ENCODE data around the gene STIM2.
"Not testable (repeated sequence)": the region's sequence is repeated elsewhere in the genome, so short reads cannot be mapped to it uniquely, and the experiment has no call there.

The STIM2 gene

GRCh38 chr4:26889356-26889755 lies 28.7 kb downstream of the STIM2 start:
- H3K36me3 ChIP-seq (replicated peaks), result no peaks in the 10 kb centered on the region
- TF ChIP-seq CTCF (IDR thresholded peaks at IDR 0.05; ENCODE audit: low read depth, low read length, missing control alignments), result no peak
- in situ Hi-C loops (cut with HindIII; ENCODE audit: low pct_ligation_motif_present, low sequenced_read_pairs), result no loop called here
- H3K27me3 ChIP-seq (replicated peaks), result no peaks in the 10 kb centered on the region
- H3K4me3 ChIP-seq (ENCODE audit: low read depth, low read length), result no peak overlapping the region
- DNase-seq, result no peak
- no peak overlapping the region for H3K27ac ChIP-seq

- no peak overlapping the region for H3K4me3 ChIP-seq (ENCODE audit: low read depth, low read length)
- H3K36me3 ChIP-seq (replicated peaks), result no peaks in the 10 kb centered on the region
- no peak for TF ChIP-seq CTCF (IDR thresholded peaks at IDR 0.05; ENCODE audit: low read depth, low read length, missing control alignments)
- no peak overlapping the region for H3K27ac ChIP-seq
- no peak for DNase-seq
- no peaks in the 10 kb centered on the region for H3K27me3 ChIP-seq (replicated peaks)
- in situ Hi-C loops (cut with HindIII; ENCODE audit: low pct_ligation_motif_present, low sequenced_read_pairs), result no loop called here
Measured at GRCh38 chr4:26891054-26891453, 30.4 kb downstream of the STIM2 start.

- Histone ChIP-seq H3K27me3 (replicated peaks) (no peaks in the 10 kb centered on the region), H3K4me3 (ENCODE audit: low read depth, low read length) (no peak overlapping the region), H3K36me3 (replicated peaks) (no peaks in the 10 kb centered on the region), H3K27ac (no peak overlapping the region)
- in situ Hi-C loops (cut with HindIII; ENCODE audit: low pct_ligation_motif_present, low sequenced_read_pairs), result no loop called here
- no peak for TF ChIP-seq CTCF (IDR thresholded peaks at IDR 0.05; ENCODE audit: low read depth, low read length, missing control alignments)
- DNase-seq, result no peak
Measured at GRCh38 chr4:26891867-26892266, 31.2 kb downstream of the STIM2 start.

GRCh38 chr4:26892480-26893150 lies 32.0 kb downstream of the STIM2 start:
- in situ Hi-C loops (cut with HindIII; ENCODE audit: low pct_ligation_motif_present, low sequenced_read_pairs), result no loop called here
- no peaks in the 10 kb centered on the region for H3K36me3 ChIP-seq (replicated peaks)
- TF ChIP-seq CTCF (IDR thresholded peaks at IDR 0.05; ENCODE audit: low read depth, low read length, missing control alignments), result no peak

GRCh38 chr4:26893491-26893890 lies 32.9 kb downstream of the STIM2 start:
- DNase-seq, result no peak
- H3K36me3 ChIP-seq (replicated peaks), result no peaks in the 10 kb centered on the region
- TF ChIP-seq CTCF (IDR thresholded peaks at IDR 0.05; ENCODE audit: low read depth, low read length, missing control alignments), result no peak
- no peak overlapping the region for H3K27ac ChIP-seq
- no peak overlapping the region for H3K4me3 ChIP-seq (ENCODE audit: low read depth, low read length)
- no peaks in the 10 kb centered on the region for H3K27me3 ChIP-seq (replicated peaks)
- in situ Hi-C loops (cut with HindIII; ENCODE audit: low pct_ligation_motif_present, low sequenced_read_pairs), result no loop called here

More at GRCh38 chr4:26892480-26893150, 32.0 kb downstream of the STIM2 start:
- no peak for DNase-seq
- H3K27me3 ChIP-seq (replicated peaks), result no peaks in the 10 kb centered on the region
- H3K27ac ChIP-seq, result no peak overlapping the region
- no peak overlapping the region for H3K4me3 ChIP-seq (ENCODE audit: low read depth, low read length)

- H3K36me3 ChIP-seq (replicated peaks); DNase-seq; H3K27ac ChIP-seq; in situ Hi-C loops (cut with HindIII; ENCODE audit: low pct_ligation_motif_present, low sequenced_read_pairs); H3K27me3 ChIP-seq (replicated peaks); H3K4me3 ChIP-seq (ENCODE audit: low read depth, low read length): not testable (repeated sequence)
Measured at GRCh38 chr4:26894881-26895280, 34.2 kb downstream of the STIM2 start.
